Fibroblast of skin of left biceps (primary cell): ENCODE results near the gene BIN2.
"Not testable (repeated sequence)": the region's sequence is repeated elsewhere in the genome, so short reads cannot be mapped to it uniquely, and the experiment has no call there.

Experiments
- DNase-seq, 2 experiments: peaks; one replicate each; pipeline ENCODE4 v3.0.0-alpha.2; 2013; ENCODE audit warnings: low read depth in 2 of 2

Gene BIN2

GRCh38 chr12:51259600-51259999 lies 64.4 kb downstream of the BIN2 start:
- DNase-seq, result not testable (repeated sequence)

DNA sequence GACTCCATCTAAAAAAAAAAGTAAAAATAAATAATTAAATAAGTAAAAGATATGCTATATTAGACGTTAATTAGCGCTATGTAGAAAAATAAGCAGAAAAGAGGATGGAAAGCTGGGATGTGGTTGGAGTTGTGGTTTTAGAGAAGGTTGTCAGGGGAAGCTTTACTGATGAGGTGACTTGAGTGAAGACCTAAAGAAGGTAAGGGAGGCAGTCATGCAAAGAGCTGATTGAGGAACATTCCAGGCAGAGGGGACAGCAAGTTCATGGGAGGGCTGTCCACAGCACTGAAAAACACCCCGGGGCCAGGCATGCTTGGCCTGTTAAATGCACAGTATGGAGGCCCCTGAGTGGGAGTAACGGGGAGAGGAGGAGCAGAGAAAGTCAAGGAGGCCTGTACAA lies 69.4 kb downstream of the BIN2 start:
- DNase-seq, result no peak

DNA sequence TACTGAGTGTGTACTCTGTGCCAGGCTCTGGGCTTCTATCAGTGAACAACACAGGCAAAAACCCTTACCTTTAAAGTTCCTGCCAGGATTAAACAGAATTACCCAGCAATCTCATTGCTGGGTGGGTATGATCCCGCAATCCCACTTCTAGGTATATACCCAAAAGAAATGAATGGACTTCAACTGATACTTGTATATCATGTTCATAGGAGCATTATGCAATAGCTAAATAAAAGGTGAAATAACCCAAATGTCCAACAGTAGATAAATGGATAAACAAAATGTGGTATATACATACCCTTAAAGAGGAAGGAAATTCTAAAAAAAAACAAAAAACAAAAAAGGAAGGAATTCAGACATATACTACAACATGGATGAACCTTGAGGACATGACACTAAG lies 70.7 kb downstream of the BIN2 start:
- no peak for DNase-seq

DNA sequence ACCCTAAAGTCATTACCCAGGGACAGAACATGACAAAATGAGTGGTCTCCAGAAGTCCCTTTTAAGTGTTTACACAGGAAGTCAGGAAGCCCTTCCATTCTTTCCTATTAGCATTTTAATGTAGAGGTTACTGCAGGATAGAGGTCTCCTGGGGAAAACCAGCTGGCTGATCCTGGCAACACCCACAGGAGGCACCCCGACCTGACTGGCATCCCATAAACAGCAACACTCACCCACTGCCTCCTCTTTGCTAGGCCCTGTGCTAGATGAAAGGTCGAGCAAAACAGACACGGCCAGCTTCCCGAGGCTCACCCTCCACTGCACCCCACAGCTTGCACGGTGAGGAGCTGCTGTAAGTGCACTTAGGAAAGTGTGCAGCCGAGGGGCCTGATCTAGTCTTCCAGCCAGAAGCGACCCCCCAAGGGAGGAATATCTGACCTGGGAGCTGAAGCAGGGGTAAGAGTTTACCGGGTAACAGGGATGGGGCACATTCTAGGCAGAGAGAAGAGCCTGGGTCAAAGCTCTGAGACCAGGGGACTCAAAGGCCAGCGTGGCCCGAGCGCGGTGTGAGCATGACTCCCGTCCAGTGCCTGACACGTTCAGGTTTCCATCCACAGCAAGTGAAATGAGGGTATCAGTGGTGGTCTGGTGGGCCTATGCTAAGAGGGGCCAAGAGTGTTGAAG lies 76.3 kb downstream of the BIN2 start:
- DNase-seq, result no peak

GRCh38 chr12:51246254-51246853 lies 77.6 kb downstream of the BIN2 start:
- no peak for DNase-seq

GRCh38 chr12:51245476-51246253 lies 78.3 kb downstream of the BIN2 start:
- no peak for DNase-seq

GRCh38 chr12:51244269-51244668 lies 79.7 kb downstream of the BIN2 start:
- DNase-seq, result no peak

DNA sequence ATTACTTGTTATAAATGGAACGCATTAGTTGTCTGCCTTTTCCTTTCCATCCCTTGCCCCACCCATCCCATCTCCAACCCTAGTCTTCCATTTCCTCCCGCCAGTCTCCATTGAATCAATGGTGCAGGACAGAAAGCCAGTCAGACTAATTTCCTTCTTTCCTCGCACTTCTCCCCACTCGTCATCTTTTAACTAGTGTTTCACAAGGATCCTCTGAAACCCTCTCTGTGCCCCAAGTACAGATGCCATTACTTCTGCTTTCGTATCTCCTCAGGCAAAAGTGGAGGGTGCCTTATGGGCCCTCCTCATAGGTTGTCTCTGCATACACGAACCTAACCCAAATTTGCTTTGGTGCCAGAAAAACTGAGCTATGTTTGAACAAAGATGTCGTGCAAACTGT lies 81.1 kb downstream of the BIN2 start:
- DNase-seq, result no peak

- DNase-seq, result no peak
Observed at GRCh38 chr12:51242120-51242519, 81.9 kb downstream of the BIN2 start.

DNA sequence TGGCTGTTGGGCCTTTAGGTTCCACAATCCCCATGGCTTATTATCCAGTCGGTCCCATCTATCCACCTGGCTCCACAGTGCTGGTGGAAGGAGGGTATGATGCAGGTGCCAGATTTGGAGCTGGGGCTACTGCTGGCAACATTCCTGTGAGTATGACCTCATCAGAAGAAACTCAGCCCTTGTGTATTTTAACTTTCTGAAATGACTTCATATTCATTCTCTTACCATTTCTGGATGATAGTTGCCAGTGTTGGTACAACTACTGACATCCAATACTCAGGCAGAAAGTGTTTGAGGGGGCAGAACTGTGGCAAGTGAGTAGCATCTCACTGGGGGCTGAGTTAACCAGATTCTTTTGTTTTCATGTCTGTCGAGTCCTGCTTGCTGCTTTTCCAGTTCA lies 83.0 kb downstream of the BIN2 start:
- no peak for DNase-seq

DNA sequence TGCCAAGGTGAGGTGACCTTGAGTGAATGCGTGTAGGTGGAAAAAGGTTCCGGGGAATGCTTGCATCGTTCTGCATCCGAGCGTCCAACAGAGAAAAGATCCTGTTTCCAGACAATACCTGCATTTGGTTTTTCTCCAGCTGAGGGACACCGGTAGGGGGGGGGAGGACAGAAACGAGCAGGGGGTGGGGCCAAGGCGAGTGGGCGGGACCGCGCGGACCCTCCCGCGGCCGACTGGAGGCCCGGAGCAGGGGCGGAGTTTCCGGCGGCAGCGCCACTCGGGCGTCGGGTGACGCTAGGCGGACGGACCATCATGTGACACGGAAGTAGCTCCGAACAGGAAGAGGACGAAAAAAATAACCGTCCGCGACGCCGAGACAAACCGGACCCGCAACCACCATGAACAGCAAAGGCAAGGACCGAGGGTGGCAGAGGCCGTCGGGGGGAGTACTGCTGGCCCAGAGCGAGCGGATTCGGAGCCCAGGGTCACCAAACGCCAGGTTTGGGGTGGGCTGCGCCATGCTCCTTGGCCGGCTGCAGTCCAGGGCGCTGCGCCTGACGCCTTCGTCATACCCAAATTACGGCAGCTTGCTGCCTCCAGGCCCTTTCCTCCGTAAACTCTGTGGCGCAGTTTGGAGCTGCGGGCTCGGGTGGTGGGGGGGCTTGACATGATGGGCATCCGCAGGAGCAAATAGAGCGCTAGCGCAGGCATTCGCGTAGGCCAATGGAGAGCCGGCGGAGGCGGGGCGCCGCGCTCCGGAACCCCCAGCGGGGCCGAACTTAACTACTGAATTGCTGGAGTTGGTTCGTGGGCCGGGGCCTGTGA lies 85.3 kb downstream of the BIN2 start, which contains the start of gene DAZAP2:
TSS of gene DAZAP2 (plus strand) at position 317 of the 825 bp plus-strand sequence. CDS start at position 399, 82 bp downstream.
- DNase-seq, result peak; percentile 82 to 84

DNA sequence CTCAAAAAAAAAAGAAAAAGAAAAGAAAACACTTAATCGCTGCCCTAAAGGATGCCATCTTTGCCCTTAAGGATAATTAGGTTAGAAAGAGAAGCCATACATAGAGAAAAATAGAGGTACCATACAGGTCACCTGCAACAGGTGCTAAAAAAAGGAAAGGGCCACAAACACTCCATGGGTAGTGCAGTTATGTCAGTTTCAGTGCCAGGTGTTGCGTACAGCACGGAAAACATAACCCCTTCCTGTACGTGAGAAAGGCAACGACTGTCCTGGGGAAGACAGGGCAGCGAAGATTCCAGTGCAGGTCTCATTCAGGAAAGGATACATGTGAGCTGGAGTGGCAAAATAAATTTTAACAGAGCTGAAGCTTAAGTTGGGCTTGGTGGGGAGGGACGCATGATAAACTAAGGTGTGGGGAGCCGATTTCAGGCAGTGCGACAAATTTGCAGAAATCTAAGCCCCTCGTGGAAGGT lies 85.9 kb downstream of the BIN2 start:
- no peak for DNase-seq

GRCh38 chr12:51234530-51234929 lies 89.4 kb downstream of the BIN2 start:
- DNase-seq, result no peak

- no peak for DNase-seq
Observed at GRCh38 chr12:51232642-51233041, 91.3 kb downstream of the BIN2 start.
